GM19351 (cell line): ENCODE data around the gene SETBP1.
A peak's percentile ranks its signal among the peaks of the same experiment; 100 is the strongest.

ENCODE experiments used
- ATAC-seq: cut with Tn5 transposase; IDR thresholded peaks from one replicate; pipeline ENCODE4 v1.9.1; 2021; ENCODE audit warnings: mild to moderate bottlenecking, moderate library complexity; ENCODE audit not compliant: unreplicated experiment

The SETBP1 gene

DNA sequence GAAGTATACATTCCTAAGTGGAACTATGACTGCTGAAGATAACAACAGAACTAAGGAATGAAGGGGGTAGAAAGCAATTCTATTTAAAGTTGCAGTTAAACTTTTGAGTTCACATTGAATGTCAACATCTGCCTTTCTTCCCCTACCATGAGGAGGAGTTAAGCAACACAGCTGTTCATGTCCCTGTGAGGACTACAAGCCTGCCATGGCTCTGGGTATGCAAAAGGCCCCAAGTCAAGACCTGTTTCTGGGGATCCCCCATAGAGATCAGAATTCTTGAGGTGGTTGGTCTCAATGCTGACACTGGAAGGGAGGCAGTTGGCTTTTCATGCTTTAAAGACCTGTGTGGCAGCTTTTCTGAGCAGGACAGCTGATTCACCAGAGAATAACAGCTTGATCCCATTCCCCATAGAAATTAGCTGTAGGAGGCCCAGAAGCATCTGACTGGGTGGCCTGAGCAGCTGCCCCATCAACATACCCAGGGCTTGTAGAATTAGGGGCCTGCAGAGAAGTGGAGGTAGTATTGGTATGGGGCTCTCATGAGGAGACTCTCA, 131.0 kb downstream of the SETBP1 start:
- ATAC-seq: no peak

- no peak for ATAC-seq
Observed at GRCh38 chr18:44812426-44812825, 131.7 kb downstream of the SETBP1 start.

DNA sequence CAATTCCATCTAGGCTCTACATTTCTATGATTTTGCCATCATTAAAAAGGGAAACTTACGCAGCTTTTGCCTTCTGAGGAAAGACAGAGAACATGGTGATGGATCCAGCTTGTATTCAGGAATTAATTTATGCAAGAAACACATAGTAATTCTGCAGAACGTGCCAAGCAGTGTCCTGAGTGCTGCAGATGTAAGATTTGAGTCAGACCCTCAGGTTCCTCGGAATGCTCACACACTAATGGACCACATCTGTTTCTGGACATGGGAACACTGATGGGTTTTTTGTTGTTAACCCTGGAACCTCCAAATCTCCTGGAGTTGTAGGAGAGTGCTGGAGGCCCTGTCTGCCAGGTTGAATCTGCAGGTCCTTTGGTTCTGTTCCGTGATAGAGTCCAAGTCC, 132.9 kb downstream of the SETBP1 start:
- no peak for ATAC-seq

GRCh38 chr18:44815108-44815507, 134.4 kb downstream of the SETBP1 start:
- no peak for ATAC-seq

DNA sequence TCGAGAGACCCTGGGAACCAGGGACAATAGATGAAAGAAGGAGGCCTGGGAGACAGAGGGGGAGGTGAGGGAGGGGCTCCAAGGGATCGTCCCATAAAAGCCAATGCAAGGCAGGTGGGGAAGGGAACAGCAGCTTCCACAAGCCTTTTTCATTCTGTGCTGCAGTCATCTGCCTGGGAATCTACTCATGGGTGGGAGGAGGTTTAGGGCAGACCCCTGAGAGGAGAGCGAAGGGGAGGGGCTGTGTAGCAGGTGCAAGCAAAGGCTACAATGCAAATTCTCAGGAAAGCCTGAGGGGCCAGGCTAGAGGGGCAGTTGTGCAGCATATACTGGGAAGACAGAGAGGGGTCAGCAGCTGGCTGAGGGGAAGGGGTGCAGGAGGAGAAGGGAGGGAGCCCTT, 135.4 kb downstream of the SETBP1 start:
- ATAC-seq: no peak

GRCh38 chr18:44816477-44816876, 135.8 kb downstream of the SETBP1 start:
- no peak for ATAC-seq

DNA sequence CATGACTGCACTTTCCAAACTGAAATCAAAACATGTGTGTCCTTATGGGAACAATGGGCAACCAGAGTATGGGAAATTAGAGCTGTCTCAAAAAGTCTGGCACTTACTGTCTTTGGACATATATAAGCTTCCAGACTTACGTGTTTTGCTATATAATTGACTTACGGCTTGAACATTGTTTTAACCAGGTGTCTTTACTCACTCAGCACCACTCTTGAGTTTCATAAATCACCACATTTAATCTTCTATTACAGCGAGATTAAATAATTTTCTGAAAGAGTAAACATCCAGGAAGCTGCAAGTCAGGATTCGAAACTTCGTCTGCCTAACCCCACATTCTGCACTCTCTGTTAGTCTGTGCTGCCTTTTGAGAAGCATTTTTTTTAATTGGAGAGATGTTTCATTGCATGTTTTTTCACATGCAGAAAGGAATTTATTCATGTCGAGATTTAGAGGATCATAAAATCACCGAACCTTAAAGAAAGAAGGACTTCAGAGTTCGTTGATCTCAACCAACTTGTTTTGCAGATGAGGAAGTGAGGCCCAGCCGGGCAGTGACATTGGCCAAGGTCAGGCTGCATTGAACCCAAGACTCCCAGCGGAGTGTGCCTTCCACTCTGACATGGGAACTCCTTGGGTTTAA, 137.3 kb downstream of the SETBP1 start:
- no peak for ATAC-seq

DNA sequence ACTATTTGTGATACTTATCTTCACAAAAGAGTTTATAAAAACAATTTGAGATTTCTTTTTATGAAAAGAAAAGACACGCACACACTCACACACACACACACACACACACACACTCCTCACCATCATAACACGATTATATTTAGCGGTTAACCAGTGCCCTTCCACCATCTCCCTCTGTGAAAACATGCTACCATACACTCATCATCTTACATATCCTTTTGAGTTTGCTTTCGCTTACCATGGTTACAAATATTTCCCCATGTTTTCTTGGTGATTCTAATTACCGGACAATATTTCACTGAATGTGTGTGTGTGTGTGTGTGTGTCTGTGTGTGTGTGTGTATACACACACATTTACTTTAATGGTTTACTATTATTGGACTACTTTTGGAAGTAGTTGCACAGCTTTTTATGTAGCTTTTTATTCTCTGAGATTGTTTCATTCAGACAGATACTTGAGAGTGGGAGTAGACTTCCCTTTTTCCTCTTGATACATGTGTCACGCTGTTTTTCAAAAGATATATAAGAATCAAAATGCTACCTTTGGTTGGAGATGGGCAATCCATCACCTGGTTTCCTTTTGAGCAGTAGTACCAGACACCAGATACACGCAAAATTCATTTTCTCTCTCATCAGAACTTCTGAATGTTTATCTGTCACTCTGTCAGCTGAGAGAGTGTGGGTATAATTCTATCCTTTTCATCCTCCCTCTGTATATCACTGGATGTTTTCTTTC, 138.1 kb downstream of the SETBP1 start:
- ATAC-seq: peak; percentile 67

DNA sequence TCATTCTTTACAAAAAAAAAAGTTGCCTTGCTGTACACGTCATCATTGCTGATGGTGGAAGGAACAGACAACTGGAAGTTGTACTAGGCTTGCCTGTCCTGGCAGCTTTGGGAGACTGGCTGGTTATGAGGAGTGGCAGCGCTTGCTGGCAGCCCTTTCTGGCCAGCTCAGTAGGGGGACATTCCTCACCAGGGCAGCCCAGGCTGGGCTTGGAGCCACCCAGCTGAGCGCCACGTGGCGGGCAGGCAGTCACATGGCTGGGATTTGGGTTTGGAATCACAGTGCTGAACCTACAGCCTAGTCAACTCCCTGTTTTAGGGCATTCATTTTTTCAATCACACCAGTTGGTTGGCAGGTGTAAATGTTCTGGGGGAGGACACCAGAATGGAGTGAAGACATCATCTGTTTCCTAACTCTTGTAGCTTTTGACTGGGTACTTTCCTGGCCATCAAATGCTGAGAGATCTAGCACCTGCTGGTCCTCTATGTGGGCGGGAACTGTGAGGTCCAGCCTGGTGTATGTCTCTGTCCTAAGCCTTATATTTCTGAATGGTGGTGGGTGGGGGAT, 139.3 kb downstream of the SETBP1 start:
- peak; percentile 40 for ATAC-seq

DNA sequence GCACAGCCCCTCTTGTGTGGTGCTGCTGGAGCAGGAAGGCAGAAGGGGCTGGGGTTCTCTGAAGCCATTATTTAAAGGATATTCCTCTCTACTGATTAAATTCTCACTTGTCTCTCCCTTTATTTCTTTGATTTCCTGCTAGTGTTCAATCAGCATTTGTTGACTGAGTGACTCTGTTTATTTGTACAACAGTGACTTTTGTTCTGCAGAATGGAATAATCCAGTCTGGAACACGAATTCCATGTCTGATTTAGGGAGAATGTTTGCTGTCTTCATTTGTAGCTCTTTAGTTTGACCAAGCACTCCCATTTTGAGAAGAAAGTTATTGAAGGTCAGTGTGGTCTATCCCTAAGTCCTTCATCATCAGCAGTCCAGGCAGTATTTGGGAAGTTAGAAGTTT, 141.2 kb downstream of the SETBP1 start:
- no peak for ATAC-seq

DNA sequence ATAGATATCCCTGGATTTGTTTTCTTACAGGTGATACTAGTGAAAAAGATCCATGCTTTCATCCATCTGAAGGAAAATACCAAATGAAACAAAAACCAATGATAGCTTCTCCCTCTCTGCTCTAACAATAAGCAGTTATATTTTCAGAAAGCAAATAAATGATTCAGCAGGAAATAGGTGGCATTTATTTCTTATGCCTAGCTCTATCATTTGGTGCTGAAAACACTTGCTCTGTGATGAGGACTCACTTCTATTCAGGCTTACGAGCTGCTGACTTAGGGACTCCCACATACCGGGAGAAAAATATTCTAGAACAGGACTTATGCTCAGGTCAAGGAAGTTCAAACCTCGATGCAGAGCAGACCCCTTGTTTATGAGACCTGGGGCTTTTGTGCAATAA, 142.6 kb downstream of the SETBP1 start:
- ATAC-seq: no peak

DNA sequence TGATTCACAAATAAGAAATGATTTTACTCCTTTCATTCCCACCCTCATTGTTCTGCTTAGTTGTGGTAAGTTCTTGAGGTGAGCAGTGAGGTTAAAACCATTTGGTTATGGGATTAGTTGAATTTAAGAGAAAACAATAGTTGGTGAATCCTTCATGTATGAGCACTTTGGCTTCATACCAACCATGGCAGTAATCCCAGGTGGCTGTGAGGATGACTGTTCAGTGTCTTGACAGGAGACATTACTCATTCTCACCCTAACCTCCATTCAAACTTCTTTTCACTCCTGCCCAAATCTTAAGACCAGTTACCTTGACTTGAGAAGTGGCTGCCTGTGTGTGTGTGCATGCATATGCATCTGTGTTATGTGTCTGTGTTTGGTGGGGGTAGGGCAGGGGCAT, 143.1 kb downstream of the SETBP1 start:
- ATAC-seq: peak; percentile 33

- no peak for ATAC-seq
Observed at GRCh38 chr18:44824884-44825283, 144.2 kb downstream of the SETBP1 start.

DNA sequence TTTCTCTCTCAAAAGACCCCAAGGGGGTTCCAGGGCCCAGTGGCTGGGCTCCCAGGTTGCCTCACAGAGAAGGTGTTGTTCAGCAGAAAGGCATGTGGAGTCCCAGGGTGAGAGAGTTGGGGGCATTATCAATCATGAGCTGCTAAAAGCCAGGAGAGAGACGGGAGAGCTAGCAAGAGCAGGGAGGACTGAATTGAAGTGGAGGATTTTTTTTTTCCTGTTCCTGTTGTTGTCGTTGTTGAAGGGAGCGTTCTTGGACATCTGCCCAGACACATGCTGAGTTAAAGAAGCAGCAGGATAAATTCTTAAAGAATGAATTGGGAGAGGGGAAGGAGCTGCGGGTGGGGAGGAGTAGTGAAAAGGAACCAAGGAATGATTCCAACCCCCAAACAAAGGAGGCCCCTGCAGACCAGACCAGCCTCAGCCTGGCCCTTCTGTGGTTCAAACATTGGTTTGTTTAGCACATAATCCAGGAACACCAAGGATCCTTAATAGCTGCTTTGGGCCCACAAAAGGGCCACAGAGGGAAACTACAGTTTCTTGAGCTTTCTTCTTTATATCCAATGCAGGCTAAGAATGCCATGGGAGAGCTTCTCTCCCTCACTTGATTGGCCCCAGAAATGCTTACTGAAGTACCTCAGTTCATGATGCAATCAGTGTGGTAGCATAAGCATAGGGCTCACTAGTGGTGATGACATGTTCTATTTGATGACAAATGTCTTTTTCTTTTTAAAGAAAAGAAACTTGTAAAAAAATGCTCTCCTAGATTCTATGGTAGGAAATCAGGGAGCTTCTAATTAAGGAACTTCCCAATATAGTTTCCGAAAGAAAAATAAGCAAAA, 146.0 kb downstream of the SETBP1 start:
- no peak for ATAC-seq

GRCh38 chr18:44828080-44828479, 147.4 kb downstream of the SETBP1 start:
- ATAC-seq: no peak

GRCh38 chr18:44830581-44830980, 149.9 kb downstream of the SETBP1 start:
- no peak for ATAC-seq

- no peak for ATAC-seq
Observed at GRCh38 chr18:44833786-44834185, 153.1 kb downstream of the SETBP1 start.

DNA sequence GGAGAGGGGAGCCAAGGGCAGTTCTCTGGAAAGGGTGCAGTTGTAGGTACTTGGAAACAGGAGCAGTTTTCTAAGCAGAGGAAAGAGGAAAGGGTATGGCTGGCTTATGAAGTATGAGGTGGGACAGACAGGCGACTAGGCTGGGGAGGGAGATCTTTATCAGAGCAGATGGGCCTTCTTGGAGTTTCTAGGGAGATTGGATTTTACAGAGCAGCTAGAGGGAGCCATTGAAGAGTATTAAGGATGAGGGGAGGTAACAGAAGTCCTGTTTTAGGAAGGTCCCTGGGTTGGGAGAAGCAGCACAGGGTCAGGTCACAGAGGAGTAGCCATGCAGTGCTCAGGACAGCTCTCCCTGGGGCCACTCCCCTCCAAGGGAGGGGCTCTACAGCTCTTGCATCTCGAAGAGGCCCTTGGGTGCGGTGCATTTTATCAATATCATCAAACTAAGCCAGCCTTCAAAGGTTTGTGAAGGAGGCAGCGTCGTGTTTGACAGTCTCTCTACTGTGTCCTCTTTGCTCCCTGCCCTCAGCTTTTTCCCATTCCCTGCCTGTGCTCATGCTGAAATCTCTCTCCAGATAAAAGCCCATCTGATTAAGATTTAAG, 154.3 kb downstream of the SETBP1 start:
- no peak for ATAC-seq

DNA sequence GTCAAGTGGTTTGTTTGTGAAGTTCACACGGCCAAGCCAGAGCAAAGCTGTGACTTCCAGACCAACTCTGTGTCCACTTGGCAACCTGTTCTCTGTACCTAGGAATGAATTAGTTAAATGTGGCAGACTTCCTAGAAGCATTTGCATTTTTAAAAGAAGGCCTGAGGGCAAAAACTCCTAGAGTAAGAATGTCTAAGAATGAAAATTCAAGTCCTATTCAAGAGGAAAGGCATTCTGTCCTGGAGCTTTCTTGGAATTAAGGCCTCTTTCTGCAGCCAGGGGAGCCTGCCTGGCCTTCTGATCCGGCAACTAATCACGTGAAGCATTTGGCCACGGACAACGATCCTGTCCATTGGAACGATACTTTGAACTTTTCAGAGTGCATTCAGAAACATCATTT, 155.0 kb downstream of the SETBP1 start:
- no peak for ATAC-seq

DNA sequence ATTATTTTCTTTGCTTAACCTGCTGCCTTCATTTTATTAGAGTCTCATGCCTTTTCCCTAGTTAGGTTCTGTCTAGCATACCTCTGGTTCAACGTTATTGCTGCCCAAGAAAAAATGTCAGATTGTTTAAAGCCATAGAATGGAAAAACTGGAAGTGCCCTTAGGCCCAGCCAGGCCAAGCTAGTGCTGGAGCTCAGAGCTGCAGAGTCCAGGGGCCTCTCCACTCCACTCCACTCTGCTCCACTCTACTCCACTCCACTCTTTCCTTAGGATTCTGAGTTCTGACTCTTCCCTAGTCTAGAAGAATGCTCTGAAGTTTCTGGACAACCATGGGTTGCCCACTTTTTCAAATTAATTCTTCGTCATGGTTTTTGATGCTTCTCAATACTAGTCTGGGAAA, 155.6 kb downstream of the SETBP1 start:
- no peak for ATAC-seq
